H1 (cell line): Measurements from ENCODE around the gene RPS28. TPM values are rescaled to one million over a fixed set of nuclear protein-coding genes. Genes with fewer than 3 reads are reported as not detected.

Source experiments
- CTCF ChIA-PET: fragments of 300-600 bp; sonication (Branson Sonifier 250); formaldehyde crosslinking; loops from one replicate; lab custom pipeline; 2021; ENCODE audit not compliant: partially characterized antibody; lab: Charles Lee
- POLR2A ChIA-PET: fragments of 300-600 bp; sonication (Branson Sonifier 250); formaldehyde crosslinking; loops from one replicate; lab custom pipeline; 2021; ENCODE audit warnings: inconsistent platforms; ENCODE audit not compliant: partially characterized antibody; lab: Charles Lee
- DNase-seq, 2 experiments: peaks; one replicate each; pipeline versions ENCODE4 v3.0.0 to v3.0.0-alpha.2; 2010 to 2022; ENCODE audit warnings: low spot score in 2 of 2, low read depth in 1 of 2, mixed read lengths in 1 of 2
- FAIRE-seq: peaks from 2 replicates; lab custom pipeline; 2011; peaks lifted over from hg19 to GRCh38; lab: Jason Lieb, UNC
- H2AFZ ChIP-seq: 2 replicates; pipeline ENCODE4 v1.8.1; 2012; ENCODE audit warnings: low read length, inconsistent platforms
- H2AK5ac ChIP-seq: 2 replicates; pipeline ENCODE4 v1.6.1; 2013; ENCODE audit warnings: low read depth, low read length
- H2BK120ac ChIP-seq: replicated peaks from 2 replicates; pipeline ENCODE3; 2013; ENCODE audit warnings: low read depth, low read length, inconsistent platforms
- H2BK12ac ChIP-seq: 2 replicates; pipeline ENCODE4 v1.6.1; 2013; ENCODE audit warnings: low read depth, low read length
- H2BK15ac ChIP-seq: 2 replicates; pipeline ENCODE4 v1.6.1; 2013; ENCODE audit warnings: low read length
- H2BK20ac ChIP-seq: 2 replicates; pipeline ENCODE4 v1.6.1; 2013; ENCODE audit warnings: low read length
- H2BK5ac ChIP-seq: 2 replicates; pipeline ENCODE4 v1.6.1; 2013; ENCODE audit warnings: low read depth, low read length
- H3K14ac ChIP-seq: 2 replicates; pipeline ENCODE4 v1.6.1; 2013; ENCODE audit warnings: inconsistent platforms; ENCODE audit not compliant: insufficient read length
- H3K18ac ChIP-seq: 2 replicates; pipeline ENCODE4 v1.6.1; 2013; ENCODE audit warnings: low read length; ENCODE audit errors: extremely low read depth
- H3K23ac ChIP-seq: 2 replicates; pipeline ENCODE4 v1.6.1; 2013; ENCODE audit warnings: inconsistent platforms; ENCODE audit not compliant: insufficient read length
- H3K23me2 ChIP-seq: 2 replicates; pipeline ENCODE4 v1.6.1; 2013; ENCODE audit warnings: low read depth, low read length
- H3K27ac ChIP-seq: 2 replicates; pipeline ENCODE4 v1.6.1; 2011; ENCODE audit warnings: low read depth, low read length, inconsistent platforms
- H3K27me3 ChIP-seq, 4 experiments: replicated peaks in 1 of 4; 1 replicate in 1 of 4; 2 replicates in 3 of 4; pipeline versions ENCODE4 v1.6.1 to v1.8.1; 2011 to 2013; ENCODE audit warnings: low read length in 3 of 4, mild to moderate bottlenecking in 3 of 4, inconsistent platforms in 2 of 4, mixed read lengths in 2 of 4, moderate library complexity in 1 of 4; ENCODE audit not compliant: control insufficient read depth in 3 of 4, insufficient read depth in 3 of 4; ENCODE audit errors: extremely low read depth in 1 of 4
- H3K36me3 ChIP-seq, 4 experiments: 2 replicates each; pipeline versions ENCODE4 v1.6.1 to v1.8.1; 2011 to 2013; ENCODE audit warnings: mild to moderate bottlenecking in 4 of 4, low read length in 3 of 4, moderate library complexity in 2 of 4, control low read depth in 1 of 4, inconsistent platforms in 1 of 4; ENCODE audit not compliant: insufficient read depth in 4 of 4, control insufficient read depth in 2 of 4
- H3K4ac ChIP-seq: replicated peaks from 2 replicates; pipeline ENCODE3; 2013; ENCODE audit warnings: low read length, low read depth, mixed read lengths, inconsistent platforms; ENCODE audit not compliant: insufficient read length
- H3K4me1 ChIP-seq, 4 experiments: replicated peaks in 1 of 4; 1 replicate in 1 of 4; 2 replicates in 3 of 4; pipeline versions ENCODE4 v1.6.1 to v1.8.1; 2011 to 2013; ENCODE audit warnings: low read length in 3 of 4, inconsistent platforms in 2 of 4, mixed read lengths in 1 of 4; ENCODE audit not compliant: insufficient read depth in 4 of 4, control insufficient read depth in 3 of 4
- H3K4me2 ChIP-seq, 2 experiments: 2 replicates each; pipeline versions ENCODE4 v1.6.1 to v1.8.1; 2011 to 2013; ENCODE audit warnings: low read depth in 2 of 2, low read length in 2 of 2, control low read depth in 1 of 2, inconsistent platforms in 1 of 2, mild to moderate bottlenecking in 1 of 2; ENCODE audit not compliant: insufficient read depth in 1 of 2
- H3K4me3 ChIP-seq, 4 experiments: fragments of 200-600, 300-600 bp in 1 of 4; sonication (generic), shearing (Covaris generic), sonication (Bioruptor Twin) in 1 of 4; 2 replicates each; pipeline versions ENCODE4 v1.5.1 to v1.8.1; 2011 to 2016; ENCODE audit warnings: low read length in 4 of 4, low read depth in 3 of 4, control low read depth in 2 of 4, inconsistent platforms in 2 of 4, mild to moderate bottlenecking in 2 of 4, mixed read lengths in 1 of 4, moderate library complexity in 1 of 4; ENCODE audit not compliant: insufficient read depth in 2 of 4; ENCODE audit errors: extremely low read depth in 1 of 4
- H3K56ac ChIP-seq: replicated peaks from 2 replicates; pipeline ENCODE3; 2013; ENCODE audit warnings: low read depth, mild to moderate bottlenecking, mixed read lengths, low read length, inconsistent platforms; ENCODE audit not compliant: insufficient read length
- H3K79me1 ChIP-seq: 2 replicates; pipeline ENCODE4 v1.6.1; 2013; ENCODE audit warnings: low read depth, low read length, control low read depth
- H3K79me2 ChIP-seq, 2 experiments: 2 replicates each; pipeline versions ENCODE4 v1.6.1 to v1.8.1; 2012 to 2013; ENCODE audit warnings: low read length in 2 of 2, mild to moderate bottlenecking in 2 of 2, inconsistent platforms in 1 of 2; ENCODE audit not compliant: insufficient read depth in 2 of 2, control insufficient read depth in 1 of 2
- H3K9ac ChIP-seq, 4 experiments: replicated peaks in 1 of 4; 1 replicate in 1 of 4; 2 replicates in 3 of 4; pipeline versions ENCODE4 v1.6.1 to v1.8.1; 2011 to 2013; ENCODE audit warnings: low read depth in 3 of 4, low read length in 3 of 4, control low read depth in 2 of 4, mild to moderate bottlenecking in 2 of 4, moderate library complexity in 2 of 4, inconsistent platforms in 1 of 4; ENCODE audit errors: extremely low read depth in 1 of 4
- H3K9me3 ChIP-seq, 2 experiments: 2 replicates each; pipeline versions ENCODE4 v1.6.1 to v1.8.1; 2012 to 2013; ENCODE audit warnings: mild to moderate bottlenecking in 2 of 2, moderate library complexity in 2 of 2, control low read depth in 1 of 2, inconsistent platforms in 1 of 2, low read depth in 1 of 2, low read length in 1 of 2, mixed read lengths in 1 of 2; ENCODE audit not compliant: insufficient read depth in 2 of 2
- H4K20me1 ChIP-seq, 2 experiments: replicated peaks in 1 of 2; 2 replicates each; pipeline versions ENCODE3 to v1.8.1; 2011 to 2013; ENCODE audit warnings: inconsistent platforms in 2 of 2, low read length in 2 of 2, mild to moderate bottlenecking in 1 of 2; ENCODE audit not compliant: insufficient read depth in 2 of 2, control insufficient read depth in 1 of 2
- H4K5ac ChIP-seq: 2 replicates; pipeline ENCODE4 v1.6.1; 2013; ENCODE audit warnings: low read length, low read depth, mixed read lengths, inconsistent platforms; ENCODE audit not compliant: insufficient read length
- H4K8ac ChIP-seq: 2 replicates; pipeline ENCODE4 v1.8.0; 2013; ENCODE audit warnings: mild to moderate bottlenecking, moderate library complexity, low read length, inconsistent platforms; ENCODE audit not compliant: insufficient read depth; ENCODE audit errors: extremely low read depth
- H4K91ac ChIP-seq: replicated peaks from 2 replicates; pipeline ENCODE3; 2013; ENCODE audit warnings: low read length, mixed read lengths, inconsistent platforms; ENCODE audit not compliant: insufficient read length
- EGR1 ChIP-seq: IDR thresholded peaks from 2 replicates; pipeline ENCODE4 v1.6.1; 2011; ENCODE audit warnings: low read depth, low read length, borderline replicate concordance
- JUND ChIP-seq: IDR thresholded peaks from 2 replicates; pipeline ENCODE4 v1.6.1; 2011; ENCODE audit warnings: mild to moderate bottlenecking, improper control_type of control experiment, low read length
- RFX5 ChIP-seq: IDR thresholded peaks from 2 replicates; pipeline ENCODE4 v1.6.1; 2011; ENCODE audit warnings: low read depth, low read length, improper control_type of control experiment, borderline replicate concordance
- TCF12 ChIP-seq: IDR thresholded peaks from 2 replicates; pipeline ENCODE4 v1.6.1; 2011; ENCODE audit warnings: low read depth, mild to moderate bottlenecking, low read length
- TEAD4 ChIP-seq: IDR thresholded peaks from 2 replicates; pipeline ENCODE4 v1.6.1; 2012; ENCODE audit warnings: low read depth, low read length, inconsistent platforms, mixed read lengths
- WGBS, 2 experiments: shearing (Covaris generic) in 1 of 2; methylation state at CpG; one replicate each; pipeline versions ENCODE4 v1.1.6 to v1.1.7; 2013 to 2015; ENCODE audit warnings: low lambda C conversion rate in 2 of 2, mixed read lengths in 2 of 2, inconsistent platforms in 1 of 2, low coverage in 1 of 2, missing lambda C conversion rate in 1 of 2; ENCODE audit not compliant: insufficient replicate concordance in 2 of 2, insufficient coverage in 1 of 2, insufficient read length in 1 of 2; ENCODE audit errors: extremely low coverage in 1 of 2, missing lambda C conversion rate in 1 of 2; 5-methylcytosine and 5-hydroxymethylcytosine counted together
- polyA plus RNA-seq, 7 experiments: library from polyadenylated mRNA; depleted of rRNA in 3 of 7; stranded (reverse) in 5 of 7; unstranded in 2 of 7; fragments of >200 nt in 5 of 7; fragments of 200-250 nt in 2 of 7; gene quantifications; 1 replicate in 5 of 7; 2 replicates in 1 of 7; 4 replicates in 1 of 7; pipeline versions ENCODE4 v1.2.1 to v1.2.3, GENCODE V29; 2011 to 2013; ENCODE audit warnings: missing spikeins in 2 of 7, mixed read lengths in 2 of 7
- total RNA-seq: library from RNA; stranded (reverse); fragmentation: NEBNext Ultra II Directional; extraction: Animal tissue kit (Norgen Biotek cat#: 25700); gene quantifications from 2 replicates; pipeline ENCODE4 v1.2.1, GENCODE V29; 2021
- TF ChIP-seq, protein P1 (sequence below): IDR thresholded peaks from 2 replicates; pipeline ENCODE4 v1.6.1; 2012; ENCODE audit warnings: inconsistent platforms

RPS28 gene
- total and polyA plus RNA-seq, 2 of the 8 experiments (the other 6 are each of a cell fraction or from before 2014, with no cell fraction given) = 1,241 to 1,699 TPM

DNA sequence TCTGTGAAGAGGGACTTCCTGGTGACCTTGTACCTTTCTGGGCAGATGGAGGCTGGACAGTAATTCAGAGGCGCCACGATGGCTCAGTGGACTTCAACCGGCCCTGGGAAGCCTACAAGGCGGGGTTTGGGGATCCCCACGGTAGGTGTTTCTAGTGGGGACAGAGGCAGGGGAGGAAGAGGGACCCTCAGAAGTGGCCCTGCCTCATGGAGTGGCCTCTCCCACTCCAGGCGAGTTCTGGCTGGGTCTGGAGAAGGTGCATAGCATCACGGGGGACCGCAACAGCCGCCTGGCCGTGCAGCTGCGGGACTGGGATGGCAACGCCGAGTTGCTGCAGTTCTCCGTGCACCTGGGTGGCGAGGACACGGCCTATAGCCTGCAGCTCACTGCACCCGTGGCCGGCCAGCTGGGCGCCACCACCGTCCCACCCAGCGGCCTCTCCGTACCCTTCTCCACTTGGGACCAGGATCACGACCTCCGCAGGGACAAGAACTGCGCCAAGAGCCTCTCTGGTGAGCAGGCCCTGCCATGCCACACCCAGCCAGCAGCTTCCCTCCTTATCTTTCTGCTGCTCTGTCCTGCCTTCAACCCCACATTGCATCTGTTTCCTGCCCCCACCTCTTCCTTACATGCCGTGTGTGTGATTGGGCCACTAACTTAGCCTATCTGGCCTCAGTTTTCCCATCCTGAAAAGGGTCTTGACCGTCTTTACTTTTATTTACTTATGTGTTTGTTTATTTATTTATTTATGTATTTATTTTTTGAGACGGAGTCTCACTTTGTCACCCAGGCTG is 49.9 kb downstream of the RPS28 start:
- Histone ChIP-seq H4K20me1 (no peaks in the 10 kb centered on the region), H3K79me2 (no peaks in the 10 kb centered on the region), H2AK5ac (no peak overlapping the region), H2AFZ (no peak overlapping the region), H3K56ac (no peak overlapping the region), H3K4ac (no peak overlapping the region), H3K27me3 (peaks cover 0 to 4% (median 2%) of the 10 kb centered on the region in 4 experiments; a peak in 4 of 7 replicates), H3K9me3 (no peaks in the 10 kb centered on the region), H3K14ac (no peak overlapping the region), H2BK15ac (no peak overlapping the region), H2BK20ac (no peak overlapping the region), H3K4me3 (no peak overlapping the region), H3K23me2 (peaks cover 2% of the 10 kb centered on the region; the same call in 1 of the 2 replicates), H3K4me2 (no peak overlapping the region), H3K9ac (no peak overlapping the region), H3K36me3 (no peaks in the 10 kb centered on the region; a peak in 2 of 8 replicates), H2BK5ac (0 out of 2 replicates have a peak overlapping the region, but pooled peaks have one; percentile 12), H2BK12ac (no peak overlapping the region), H4K5ac (no peak overlapping the region), H3K18ac (no peak overlapping the region), H3K79me1 (no peaks in the 10 kb centered on the region), H3K27ac (no peak overlapping the region), H2BK120ac (no peak overlapping the region), H3K23ac (no peak overlapping the region), H4K91ac (no peak overlapping the region), H4K8ac (no peak overlapping the region), H3K4me1 (peaks cover 0 to 7% (median 6%) of the 10 kb centered on the region in 4 experiments; a peak in 6 of 7 replicates)
- CTCF ChIA-PET = interaction anchor here (6.0 kb wide), 1 partner anchor 18 kb away, joined by 45 read pairs; no protein-coding TSS in a partner anchor
- FAIRE-seq = no peak
- POLR2A ChIA-PET = interaction anchor here (1.2 to 9.2 kb wide), 2 partner anchors 21 to 71 kb away, joined by 3 to 71 read pairs; partner anchors contain the start of gene RAB11B
- DNase-seq = no peak
- 90% methylated on average over 28 of the region's 28 CpGs; no CpG with 5 or more reads in 1 of the 2 experiments for WGBS, 2 experiments
- TF ChIP-seq TCF12 (no peak), EGR1 (no peak), JUND (no peak), RFX5 (no peak), TEAD4 (no peak)
- TF ChIP-seq, protein P1, sequence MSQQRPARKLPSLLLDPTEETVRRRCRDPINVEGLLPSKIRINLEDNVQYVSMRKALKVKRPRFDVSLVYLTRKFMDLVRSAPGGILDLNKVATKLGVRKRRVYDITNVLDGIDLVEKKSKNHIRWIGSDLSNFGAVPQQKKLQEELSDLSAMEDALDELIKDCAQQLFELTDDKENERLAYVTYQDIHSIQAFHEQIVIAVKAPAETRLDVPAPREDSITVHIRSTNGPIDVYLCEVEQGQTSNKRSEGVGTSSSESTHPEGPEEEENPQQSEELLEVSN = no peak
